ENCODE measurements around the gene AATF.
A peak's percentile ranks its signal among the peaks of the same experiment; 100 is the strongest.

The AATF gene

GRCh38 chr17:37037590-37038155 is 88.9 kb downstream of the AATF start:
- DNase-seq (ENCODE audit: low read depth): peak; percentile 10
- no peak overlapping the region for H3K4me3 ChIP-seq (ENCODE audit: control insufficient read depth, low read depth, low read length)
- TF ChIP-seq CTCF (conservative IDR thresholded peaks at IDR 0.05; ENCODE audit: control insufficient read depth, insufficient read depth, low read depth, low read length): no peak

- no peak overlapping the region for H3K4me3 ChIP-seq (ENCODE audit: control insufficient read depth, low read depth, low read length)
- no peak for TF ChIP-seq CTCF (conservative IDR thresholded peaks at IDR 0.05; ENCODE audit: control insufficient read depth, insufficient read depth, low read depth, low read length)
- DNase-seq (ENCODE audit: low read depth): no peak
Measured at GRCh38 chr17:37039269-37039668, 90.5 kb downstream of the AATF start.

GRCh38 chr17:37041932-37042331 is 93.2 kb downstream of the AATF start:
- no peak for DNase-seq (ENCODE audit: low read depth)
- no peak for TF ChIP-seq CTCF (conservative IDR thresholded peaks at IDR 0.05; ENCODE audit: control insufficient read depth, insufficient read depth, low read depth, low read length)

GRCh38 chr17:37043201-37043600 is 94.4 kb downstream of the AATF start:
- no peak for DNase-seq (ENCODE audit: low read depth)
- no peak overlapping the region for H3K4me3 ChIP-seq (ENCODE audit: control insufficient read depth, low read depth, low read length)
- TF ChIP-seq CTCF (conservative IDR thresholded peaks at IDR 0.05; ENCODE audit: control insufficient read depth, insufficient read depth, low read depth, low read length): no peak

More at GRCh38 chr17:37041932-37042331, 93.2 kb downstream of the AATF start:
- H3K4me3 ChIP-seq (ENCODE audit: control insufficient read depth, low read depth, low read length): no peak overlapping the region

GRCh38 chr17:37045351-37045922 is 96.7 kb downstream of the AATF start:
- TF ChIP-seq CTCF (conservative IDR thresholded peaks at IDR 0.05; ENCODE audit: control insufficient read depth, insufficient read depth, low read depth, low read length): no peak
- DNase-seq (ENCODE audit: low read depth): no peak
- no peak overlapping the region for H3K4me3 ChIP-seq (ENCODE audit: control insufficient read depth, low read depth, low read length)

- DNase-seq (ENCODE audit: low read depth): peak; percentile 89
- no peak overlapping the region for H3K4me3 ChIP-seq (ENCODE audit: control insufficient read depth, low read depth, low read length)
- peak; percentile 93 for TF ChIP-seq CTCF (conservative IDR thresholded peaks at IDR 0.05; ENCODE audit: control insufficient read depth, insufficient read depth, low read depth, low read length)
Measured at GRCh38 chr17:37047631-37048104, 98.9 kb downstream of the AATF start.

All from fibroblast of mammary gland (primary cell).